DMS53 treated with DMSO at 0.1 percent for 48 hours (cell line): ENCODE results near the gene USP26.
"Not testable (repeated sequence)": the region's sequence is repeated elsewhere in the genome, so short reads cannot be mapped to it uniquely, and the experiment has no call there.

ENCODE experiments used
- DNase-seq: peaks from one replicate; lab custom pipeline; 2025; ENCODE audit not compliant: unreplicated experiment; lab: John Stamatoyannopoulos, UW

Gene USP26

GRCh38 chrX:133033010-133033409 lies 63.9 kb downstream of the USP26 start:
- no peak for DNase-seq

GRCh38 chrX:133018229-133018628 lies 78.7 kb downstream of the USP26 start:
- DNase-seq, result no peak

GRCh38 chrX:133007458-133007857 lies 89.5 kb downstream of the USP26 start:
- no peak for DNase-seq

- no peak for DNase-seq
These were observed 91.3 kb downstream of the USP26 start for GRCh38 chrX:133005616-133006015.

DNA sequence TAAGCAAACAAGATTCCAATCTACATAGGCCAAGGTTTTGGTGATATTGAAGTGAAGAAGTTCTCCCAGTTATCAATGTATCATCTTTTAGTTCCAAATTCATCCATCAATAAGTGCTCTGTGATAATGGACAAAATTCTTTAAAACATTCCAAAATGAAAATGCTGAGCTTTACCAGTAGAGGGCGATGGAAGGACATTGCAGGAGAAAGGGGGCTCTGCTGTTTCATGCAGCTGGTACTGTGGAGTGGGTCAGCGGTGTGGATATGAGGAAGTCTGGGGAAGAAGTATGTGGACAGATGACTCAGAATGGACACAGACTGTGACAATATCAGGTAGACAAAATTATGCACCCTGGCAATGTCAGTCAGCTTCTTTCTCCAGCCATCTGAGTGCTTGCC lies 91.9 kb downstream of the USP26 start:
- peak; percentile 15 for DNase-seq

DNA sequence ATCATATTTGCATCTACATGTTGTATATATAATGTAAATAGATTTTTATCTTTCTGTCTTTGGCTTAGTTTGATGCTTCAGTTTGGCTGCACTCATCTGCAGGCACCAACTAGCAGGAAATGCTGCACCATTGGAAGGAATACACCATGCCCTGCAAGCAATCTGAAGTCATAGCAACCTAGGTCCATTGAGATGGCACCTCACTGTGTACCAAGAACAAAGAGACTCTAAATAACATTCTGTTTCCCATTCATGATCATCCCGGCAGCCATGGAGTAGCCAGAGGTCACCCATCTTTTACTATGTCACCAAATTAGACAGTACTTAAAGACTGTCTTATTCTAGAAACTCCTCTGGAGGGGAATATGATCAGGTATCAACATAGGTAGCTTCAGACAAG lies 97.7 kb downstream of the USP26 start:
- DNase-seq, result no peak

DNA sequence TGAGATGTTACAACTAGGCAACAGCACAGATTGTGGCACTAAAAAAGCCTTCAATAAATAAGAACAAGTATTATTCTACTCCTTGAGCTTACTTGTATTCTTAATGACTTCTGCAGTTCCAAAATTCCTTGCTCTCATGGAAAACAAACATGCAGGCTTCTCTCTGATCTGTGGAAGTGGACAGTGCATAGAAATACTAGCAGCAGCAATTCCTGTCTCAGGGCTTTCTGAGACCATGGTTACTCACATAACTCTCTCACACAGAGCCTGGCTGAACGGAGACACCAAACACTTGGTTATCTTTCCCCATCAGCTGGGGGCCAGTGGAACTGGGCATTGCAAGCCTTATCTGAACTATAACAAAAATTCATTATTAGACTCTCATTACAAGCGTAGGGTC lies 106.1 kb downstream of the USP26 start:
- no peak for DNase-seq

GRCh38 chrX:132986556-132986955 lies 110.4 kb downstream of the USP26 start:
- DNase-seq, result no peak

- DNase-seq, result no peak
These were observed 112.8 kb downstream of the USP26 start for GRCh38 chrX:132984058-132984650.

GRCh38 chrX:132983496-132983895 lies 113.4 kb downstream of the USP26 start:
- DNase-seq, result no peak

GRCh38 chrX:132980035-132980434 lies 116.9 kb downstream of the USP26 start:
- DNase-seq, result not testable (repeated sequence)
